B cell (primary cell): ENCODE data around the gene CCNYL1. TPM values are rescaled to one million over a fixed set of nuclear protein-coding genes. Genes with fewer than 3 reads are reported as not detected.

Experiments
- ATAC-seq: fragments of 200-7000 bp; cut with Tn5 transposase; one replicate; pipeline ENCODE4 v1.10.0; 2021; ENCODE audit warnings: low read depth, mild to moderate bottlenecking, moderate number of reproducible peaks, moderate library complexity
- CTCF ChIA-PET: fragments of 350-600 bp; sonication (Branson Sonifier 250); formaldehyde crosslinking; loops from one replicate; lab custom pipeline; 2021; ENCODE audit warnings: antibody characterized with exemption, inconsistent platforms; lab: Charles Lee
- POLR2A ChIA-PET: fragments of 350-600 bp; sonication (Branson Sonifier 250); formaldehyde crosslinking; loops from one replicate; lab custom pipeline; 2021; ENCODE audit warnings: antibody characterized with exemption; lab: Charles Lee
- DNase-seq: peaks from one replicate; pipeline ENCODE4 v3.0.0; 2013
- H2AFZ ChIP-seq: 2 replicates; pipeline ENCODE4 v1.6.1; 2012; ENCODE audit warnings: mild to moderate bottlenecking, low read depth, low read length; ENCODE audit not compliant: insufficient read depth, poor library complexity, severe bottlenecking
- H3K27ac ChIP-seq, 2 donors: 1 replicate in 1 of 2; 2 replicates in 1 of 2; pipeline ENCODE4 v1.5.1; 2012 to 2013; ENCODE audit warnings: low read length in 2 of 2, mild to moderate bottlenecking in 2 of 2, moderate library complexity in 1 of 2
- H3K27me3 ChIP-seq, 4 experiments: fragments of 200-600 bp in 1 of 4; sonication (generic) in 1 of 4; replicated peaks in 1 of 4; 1 replicate in 2 of 4; 2 replicates in 2 of 4; pipeline versions ENCODE4 v1.6.1 to v1.7.0; 2013 to 2016; ENCODE audit warnings: low read length in 3 of 4, mild to moderate bottlenecking in 2 of 4, mixed read lengths in 1 of 4, moderate library complexity in 1 of 4; ENCODE audit not compliant: insufficient read depth in 4 of 4, control insufficient read depth in 3 of 4; ENCODE audit errors: control extremely low read depth in 1 of 4
- H3K36me3 ChIP-seq, 2 experiments: replicated peaks in 1 of 2; 1 replicate in 1 of 2; 2 replicates in 1 of 2; pipeline versions ENCODE4 v1.6.1 to v1.7.1; 2013; ENCODE audit warnings: low read length in 1 of 2; ENCODE audit not compliant: insufficient read depth in 2 of 2, control insufficient read depth in 1 of 2; ENCODE audit errors: control extremely low read depth in 1 of 2, extremely low read depth in 1 of 2
- H3K4me1 ChIP-seq, 2 donors: fragments of 200-600 bp in 1 of 2; sonication (generic) in 1 of 2; 1 replicate in 1 of 2; 2 replicates in 1 of 2; pipeline versions ENCODE4 v1.5.1 to v1.6.1; 2013 to 2017; ENCODE audit warnings: low read length in 2 of 2; ENCODE audit not compliant: control insufficient read depth in 2 of 2, insufficient read depth in 2 of 2
- H3K4me2 ChIP-seq: replicated peaks from 2 replicates; pipeline ENCODE3; 2012; ENCODE audit warnings: mild to moderate bottlenecking, low read depth, low read length; ENCODE audit not compliant: poor library complexity, severe bottlenecking
- H3K4me3 ChIP-seq, 5 experiments: fragments of 200-600 bp in 1 of 5; sonication (generic) in 1 of 5; 1 replicate in 3 of 5; 2 replicates in 2 of 5; pipeline versions ENCODE4 v1.5.1 to v1.7.0; 2011 to 2016; ENCODE audit warnings: low read length in 4 of 5, mild to moderate bottlenecking in 4 of 5, low read depth in 2 of 5, control low read depth in 1 of 5, moderate library complexity in 1 of 5; ENCODE audit not compliant: insufficient read depth in 1 of 5; ENCODE audit errors: control extremely low read depth in 1 of 5, extremely low read depth in 1 of 5
- H3K79me2 ChIP-seq: fragments of 200-600 bp; sonication (generic); one replicate; pipeline ENCODE4 v1.6.0; 2016; ENCODE audit warnings: low read length; ENCODE audit not compliant: control insufficient read depth, insufficient read depth
- H3K9ac ChIP-seq: fragments of 200-600 bp; sonication (generic); 2 replicates; pipeline ENCODE4 v1.6.1; 2017; ENCODE audit warnings: mild to moderate bottlenecking, low read length, moderate library complexity
- H3K9me3 ChIP-seq, 3 donors: one replicate each; pipeline versions ENCODE4 v1.6.1 to v1.7.1; 2013; ENCODE audit warnings: low read length in 2 of 3; ENCODE audit not compliant: control insufficient read depth in 2 of 3, insufficient read depth in 1 of 3; ENCODE audit errors: control extremely low read depth in 1 of 3
- H4K20me1 ChIP-seq: 2 replicates; pipeline ENCODE4 v1.6.0; 2012; ENCODE audit warnings: mild to moderate bottlenecking, low read length; ENCODE audit not compliant: insufficient read depth, control insufficient read depth, poor library complexity, severe bottlenecking
- H3K27ac Mint-ChIP-seq: one replicate; pipeline ENCODE4 v1.8.0; 2021; ENCODE audit warnings: mixed read lengths
- H3K27me3 Mint-ChIP-seq: one replicate; pipeline ENCODE4 v1.8.0; 2021; ENCODE audit warnings: mixed read lengths
- H3K4me1 Mint-ChIP-seq: one replicate; pipeline ENCODE4 v1.8.0; 2021; ENCODE audit warnings: mixed read lengths
- H3K4me3 Mint-ChIP-seq: one replicate; pipeline ENCODE4 v1.8.0; 2021; ENCODE audit warnings: mixed read lengths
- H3K9me3 Mint-ChIP-seq: one replicate; pipeline ENCODE4 v1.8.0; 2022; ENCODE audit warnings: mixed read lengths; ENCODE audit not compliant: insufficient read depth
- CTCF ChIP-seq: fragments of 200-600 bp; IDR thresholded peaks from one replicate; pipeline ENCODE4 v1.8.0; 2022; ENCODE audit warnings: antibody characterized with exemption, mild to moderate bottlenecking
- EZH2 ChIP-seq: IDR thresholded peaks from 2 replicates; pipeline ENCODE4 v1.6.1; 2012; ENCODE audit warnings: borderline replicate concordance, low read depth, mild to moderate bottlenecking, moderate library complexity, low read length; ENCODE audit not compliant: insufficient read depth, poor library complexity, severe bottlenecking
- WGBS: methylation state at CpG from one replicate; pipeline ENCODE4 v1.1.5; 2013; ENCODE audit warnings: missing lambda C conversion rate; ENCODE audit not compliant: insufficient coverage; 5-methylcytosine and 5-hydroxymethylcytosine counted together
- intact Hi-C: fragments of 100-400 bp; cut with micrococcal nuclease; formaldehyde crosslinking; loops from one replicate; pipeline ENCODE4 v1.10.0; 2022
- polyA minus RNA-seq: library from RNA; depleted of rRNA, polyadenylated mRNA; stranded (reverse); fragments of >200 nt; gene quantifications from 2 replicates; pipeline ENCODE4 v1.2.3, GENCODE V29; 2012
- polyA plus RNA-seq: library from polyadenylated mRNA; depleted of rRNA; stranded (reverse); fragments of >200 nt; gene quantifications from 2 replicates; pipeline ENCODE4 v1.2.3, GENCODE V29; 2012
- total RNA-seq, 2 donors: library from RNA; stranded (reverse); fragments of 120-200 nt in 1 of 2; gene quantifications; 1 replicate in 1 of 2; 2 replicates in 1 of 2; pipeline versions ENCODE4 v1.2.3 to v1.2.4, GENCODE V29; 2013 to 2022

The CCNYL1 gene
- 14.2 and 15.1 TPM in 2 replicates for total RNA-seq
- 10.5 TPM for total RNA-seq (2013)
- polyA plus RNA-seq: 8.6 and 11.3 TPM in 2 replicates
- 8.4 and 14.1 TPM in 2 replicates for polyA minus RNA-seq

GRCh38 chr2:207710814-207711740, at the start of gene CCNYL1:
Gene CCNYL1, plus strand, starts transcription at chr2:207711640. Its CDS starts 257 bp downstream, at chr2:207711897.
- peak within 1 kb of the TSS; percentile 88 for H3K27ac Mint-ChIP-seq

More at GRCh38 chr2:207710814-207711740, at the start of gene CCNYL1:
- DNase-seq (peak; percentile 99), ATAC-seq (peak; percentile 94)
- Histone ChIP-seq H4K20me1 (peaks cover 19% of the 10 kb centered on the region), H3K27me3 (no peaks in the 10 kb centered on the region), H3K9ac (peak within 1 kb of the TSS; percentile 95), H3K9me3 (no peaks in the 10 kb centered on the region), H2AFZ (peak within 1 kb of the TSS; percentile 90), H3K4me2 (peak within 1 kb of the TSS; percentile 89), H3K36me3 (peaks cover 0 to 2% of the 10 kb centered on the region in 2 experiments), H3K27ac (peak within 1 kb of the TSS; percentile 78 to 83), H3K4me1 (peaks cover 17 to 19% of the 10 kb centered on the region in 2 donors), H3K79me2 (peaks cover 32% of the 10 kb centered on the region), H3K4me3 (peak within 1 kb of the TSS; percentile 81 to 98 (median 93))
- intact Hi-C loops: loop anchor here (1.0 to 5.0 kb wide), 8 partner anchors 49 to 1554 kb away; partner anchors contain the start of genes CREB1, EEF1B2, FASTKD2 and MDH1B
- CTCF ChIA-PET: interaction anchor here (0.9 to 3.3 kb wide), 8 partner anchors 18 to 543 kb away, joined by 3 to 27 read pairs (median 3); partner anchors contain the start of genes CREB1, METTL21A and PLEKHM3
- Mint-ChIP-seq H3K27me3 (no peaks in the 10 kb centered on the region), H3K4me1 (peaks cover 23% of the 10 kb centered on the region), H3K9me3 (no peaks in the 10 kb centered on the region), H3K4me3 (peak within 1 kb of the TSS; percentile 91)
- POLR2A ChIA-PET: interaction anchor here (0.6 to 2.2 kb wide), 6 partner anchors 44 to 946 kb away, joined by 3 to 24 read pairs (median 4); partner anchors contain the start of genes CREB1, FASTKD2, KLF7 and MDH1B
- no peak for TF ChIP-seq EZH2
- no peak for TF ChIP-seq CTCF
- WGBS: under 1% methylated on average over 60 of the region's 60 CpGs
